GM21528 (cell line): ENCODE data around the gene RASA1.

Experiments
- ATAC-seq: cut with Tn5 transposase; IDR thresholded peaks from one replicate; pipeline ENCODE4 v1.9.1; 2021; ENCODE audit warnings: mild to moderate bottlenecking, moderate library complexity; ENCODE audit not compliant: unreplicated experiment, low FRiP score

Gene RASA1

GRCh38 chr5:87354496-87354895, 86.8 kb downstream of the RASA1 start:
- ATAC-seq: peak; percentile 90

GRCh38 chr5:87359106-87359505, 91.4 kb downstream of the RASA1 start:
- no peak for ATAC-seq

- no peak for ATAC-seq
These were observed 92.4 kb downstream of the RASA1 start for GRCh38 chr5:87360132-87360531.

- ATAC-seq: no peak
These were observed 93.4 kb downstream of the RASA1 start for GRCh38 chr5:87361031-87361445.

GRCh38 chr5:87361536-87362213, 94.0 kb downstream of the RASA1 start:
- no peak for ATAC-seq

GRCh38 chr5:87367243-87367642, 99.6 kb downstream of the RASA1 start:
- ATAC-seq: no peak

GRCh38 chr5:87368601-87369000, 100.9 kb downstream of the RASA1 start:
- ATAC-seq: no peak

- ATAC-seq: no peak
These were observed 101.7 kb downstream of the RASA1 start for GRCh38 chr5:87369431-87369830.

GRCh38 chr5:87372705-87373104, 105.0 kb downstream of the RASA1 start:
- ATAC-seq: no peak

GRCh38 chr5:87382224-87382623, 114.5 kb downstream of the RASA1 start:
- ATAC-seq: no peak

GRCh38 chr5:87383216-87383615, 115.5 kb downstream of the RASA1 start:
- no peak for ATAC-seq

GRCh38 chr5:87385802-87386201, 118.1 kb downstream of the RASA1 start:
- no peak for ATAC-seq

- no peak for ATAC-seq
These were observed 120.4 kb downstream of the RASA1 start for GRCh38 chr5:87388129-87388528.

- no peak for ATAC-seq
These were observed 121.8 kb downstream of the RASA1 start for GRCh38 chr5:87389296-87390034.

- ATAC-seq: no peak
These were observed 122.4 kb downstream of the RASA1 start for GRCh38 chr5:87390075-87390474.

GRCh38 chr5:87390576-87391199, 123.0 kb downstream of the RASA1 start:
- ATAC-seq: no peak

- no peak for ATAC-seq
These were observed 124.5 kb downstream of the RASA1 start for GRCh38 chr5:87392170-87392569.

- no peak for ATAC-seq
These were observed 125.1 kb downstream of the RASA1 start for GRCh38 chr5:87392801-87393200.

GRCh38 chr5:87393331-87393730, 125.6 kb downstream of the RASA1 start:
- ATAC-seq: no peak

- ATAC-seq: no peak
These were observed 126.9 kb downstream of the RASA1 start for GRCh38 chr5:87394411-87395165.
